Naive B cell (primary cell): ENCODE results near the gene STARD7. TPM values are rescaled to one million over a fixed set of nuclear protein-coding genes. Genes with fewer than 3 reads are reported as not detected.
"Not testable (repeated sequence)": the region's sequence is repeated elsewhere in the genome, so short reads cannot be mapped to it uniquely, and the experiment has no call there.

ENCODE experiments used
- ATAC-seq, 2 donors: fragments of 150-1000 bp; cut with Tn5 transposase; 2 replicates each; pipeline ENCODE4 v1.10.0; 2021; ENCODE audit warnings: low read depth in 2 of 2, mild to moderate bottlenecking in 2 of 2, moderate library complexity in 2 of 2
- DNase-seq: peaks from one replicate; pipeline ENCODE4 v3.0.0; 2022
- H3K27ac Mint-ChIP-seq, 6 donors: one replicate each; pipeline ENCODE4 v1.8.0; 2020 to 2022; ENCODE audit warnings: mild to moderate bottlenecking in 6 of 6, mixed read lengths in 6 of 6, moderate library complexity in 5 of 6, inconsistent platforms in 2 of 6
- H3K27me3 Mint-ChIP-seq, 3 donors: one replicate each; pipeline ENCODE4 v1.8.0; 2021 to 2022; ENCODE audit warnings: mixed read lengths in 3 of 3, mild to moderate bottlenecking in 1 of 3
- H3K36me3 Mint-ChIP-seq, 2 donors: one replicate each; pipeline ENCODE4 v1.8.0; 2020 to 2022; ENCODE audit warnings: mixed read lengths in 2 of 2, inconsistent platforms in 1 of 2, mild to moderate bottlenecking in 1 of 2
- H3K4me1 Mint-ChIP-seq, 3 donors: one replicate each; pipeline ENCODE4 v1.8.0; 2020 to 2022; ENCODE audit warnings: mixed read lengths in 3 of 3, inconsistent platforms in 1 of 3, mild to moderate bottlenecking in 1 of 3, moderate library complexity in 1 of 3
- H3K4me3 Mint-ChIP-seq, 8 donors: one replicate each; pipeline ENCODE4 v1.8.0; 2020 to 2022; ENCODE audit warnings: mild to moderate bottlenecking in 8 of 8, mixed read lengths in 8 of 8, moderate library complexity in 8 of 8, inconsistent platforms in 2 of 8
- H3K9me3 Mint-ChIP-seq, 7 donors: one replicate each; pipeline ENCODE4 v1.8.0; 2020 to 2022; ENCODE audit warnings: mixed read lengths in 7 of 7, mild to moderate bottlenecking in 5 of 7, inconsistent platforms in 2 of 7, moderate library complexity in 1 of 7
- polyA plus RNA-seq, 6 donors: library from polyadenylated mRNA; unstranded; fragments of 300-500 nt; fragmentation: Illumina TruSeq; gene quantifications; one replicate each; pipeline ENCODE4 v1.2.3, GENCODE V29; 2021; ENCODE audit warnings: low read depth in 6 of 6

STARD7 gene
- polyA plus RNA-seq, 6 donors from 2014 or later, result 219 to 401 (median 239) TPM

GRCh38 chr2:96225016-96225533 is 16.4 kb upstream of the STARD7 start:
- H3K4me3 Mint-ChIP-seq, result peak overlapping the region in 4 of 8 donors; percentile 8 to 55 (median 46)
- H3K27me3 Mint-ChIP-seq, result no peaks in the 10 kb centered on the region
- peaks cover 12 to 21% (median 21%) of the 10 kb centered on the region in 3 donors for H3K4me1 Mint-ChIP-seq
- H3K9me3 Mint-ChIP-seq, result no peaks in the 10 kb centered on the region
- no peaks in the 10 kb centered on the region for H3K36me3 Mint-ChIP-seq
- DNase-seq, result peak; percentile 33
- ATAC-seq, result peak; percentile 97
- peak overlapping the region; percentile 46 to 89 (median 82) for H3K27ac Mint-ChIP-seq

- DNase-seq, H3K36me3 Mint-ChIP-seq, H3K4me3 Mint-ChIP-seq, H3K27me3 Mint-ChIP-seq, H3K27ac Mint-ChIP-seq, ATAC-seq, H3K9me3 Mint-ChIP-seq: not testable (repeated sequence)
- peaks cover 12 to 27% (median 21%) of the 10 kb centered on the region in 3 donors for H3K4me1 Mint-ChIP-seq
Measured at GRCh38 chr2:96221106-96221505, 12.5 kb upstream of the STARD7 start.

GRCh38 chr2:96219959-96220358 is 11.3 kb upstream of the STARD7 start:
- not testable (repeated sequence) for ATAC-seq, DNase-seq, H3K27ac Mint-ChIP-seq, H3K9me3 Mint-ChIP-seq, H3K4me3 Mint-ChIP-seq, H3K27me3 Mint-ChIP-seq, H3K36me3 Mint-ChIP-seq
- H3K4me1 Mint-ChIP-seq, result peaks cover 8 to 26% (median 22%) of the 10 kb centered on the region in 3 donors

- H3K9me3 Mint-ChIP-seq, result no peaks in the 10 kb centered on the region
- H3K36me3 Mint-ChIP-seq, result no peaks in the 10 kb centered on the region
- H3K27ac Mint-ChIP-seq, result no peak overlapping the region
- no peak overlapping the region for H3K4me3 Mint-ChIP-seq
- peaks cover 7 to 23% (median 18%) of the 10 kb centered on the region in 3 donors for H3K4me1 Mint-ChIP-seq
- DNase-seq (no peak), ATAC-seq (no peak)
- no peaks in the 10 kb centered on the region for H3K27me3 Mint-ChIP-seq
Measured at GRCh38 chr2:96218508-96219131, 10.0 kb upstream of the STARD7 start.

GRCh38 chr2:96214554-96214953 is 5.9 kb upstream of the STARD7 start:
- H3K4me1 Mint-ChIP-seq, result peaks cover 7 to 20% (median 20%) of the 10 kb centered on the region in 3 donors
- H3K9me3 Mint-ChIP-seq, result no peaks in the 10 kb centered on the region
- no peaks in the 10 kb centered on the region for H3K36me3 Mint-ChIP-seq
- ATAC-seq, result no peak
- H3K27me3 Mint-ChIP-seq, result no peaks in the 10 kb centered on the region
- H3K27ac Mint-ChIP-seq, result no peak overlapping the region
- peak overlapping the region in 1 of 8 donors; percentile 32 for H3K4me3 Mint-ChIP-seq
- DNase-seq, result no peak

GRCh38 chr2:96213379-96213778 is 4.8 kb upstream of the STARD7 start:
- DNase-seq (no peak), ATAC-seq (no peak)
- H3K27me3 Mint-ChIP-seq, result no peaks in the 10 kb centered on the region
- peaks cover 7 to 28% (median 20%) of the 10 kb centered on the region in 3 donors for H3K4me1 Mint-ChIP-seq
- H3K9me3 Mint-ChIP-seq, result no peaks in the 10 kb centered on the region
- H3K36me3 Mint-ChIP-seq, result no peaks in the 10 kb centered on the region
- peak overlapping the region in 1 of 6 donors; percentile 84 for H3K27ac Mint-ChIP-seq
- H3K4me3 Mint-ChIP-seq, result no peak overlapping the region

- H3K36me3 Mint-ChIP-seq, result peaks cover 0 to 5% of the 10 kb centered on the region in 2 donors
- no peaks in the 10 kb centered on the region for H3K27me3 Mint-ChIP-seq
- no peak for DNase-seq
- ATAC-seq, result no peak
- peaks cover 11 to 33% (median 20%) of the 10 kb centered on the region in 3 donors for H3K4me1 Mint-ChIP-seq
- peak overlapping the region in 1 of 6 donors; percentile 42 for H3K27ac Mint-ChIP-seq
- peak overlapping the region in 1 of 8 donors; percentile 25 for H3K4me3 Mint-ChIP-seq
- no peaks in the 10 kb centered on the region for H3K9me3 Mint-ChIP-seq
Measured at GRCh38 chr2:96212339-96212738, 3.7 kb upstream of the STARD7 start.

- Mint-ChIP-seq H3K4me3 (peak overlapping the region; percentile 86 to 98 (median 94)), H3K27ac (peak overlapping the region in 2 of 6 donors; percentile 15 to 89), H3K9me3 (no peaks in the 10 kb centered on the region), H3K27me3 (no peaks in the 10 kb centered on the region), H3K36me3 (peaks cover 0 to 5% of the 10 kb centered on the region in 2 donors), H3K4me1 (peaks cover 21 to 44% (median 29%) of the 10 kb centered on the region in 3 donors)
- DNase-seq (no peak), ATAC-seq (no peak)
Measured at GRCh38 chr2:96209729-96210085, 1.1 kb upstream of the STARD7 start.

GRCh38 chr2:96209011-96209728 is 543 bp upstream of the STARD7 start:
- Mint-ChIP-seq H3K36me3 (peaks cover 0 to 5% of the 10 kb centered on the region in 2 donors), H3K27ac (peak overlapping the region; percentile 49 to 93 (median 88)), H3K4me1 (peaks cover 21 to 47% (median 33%) of the 10 kb centered on the region in 3 donors), H3K4me3 (peak overlapping the region; percentile 86 to 98 (median 94)), H3K9me3 (no peaks in the 10 kb centered on the region), H3K27me3 (no peaks in the 10 kb centered on the region)
- ATAC-seq, result no peak
- no peak for DNase-seq

- H3K36me3 Mint-ChIP-seq, result peaks cover 0 to 5% of the 10 kb centered on the region in 2 donors
- DNase-seq, result no peak
- no peaks in the 10 kb centered on the region for H3K27me3 Mint-ChIP-seq
- H3K4me3 Mint-ChIP-seq, result peak overlapping the region; percentile 86 to 98 (median 94)
- peaks cover 33 to 61% (median 47%) of the 10 kb centered on the region in 3 donors for H3K4me1 Mint-ChIP-seq
- peak overlapping the region; percentile 90 to 95 (median 92) for H3K27ac Mint-ChIP-seq
- peak; percentile 8 to 9 for ATAC-seq
- H3K9me3 Mint-ChIP-seq, result no peaks in the 10 kb centered on the region
Measured at GRCh38 chr2:96207774-96208142, 869 bp downstream of the STARD7 start.

- H3K27me3 Mint-ChIP-seq, result no peaks in the 10 kb centered on the region
- no peaks in the 10 kb centered on the region for H3K9me3 Mint-ChIP-seq
- peak overlapping the region; percentile 86 to 98 (median 94) for H3K4me3 Mint-ChIP-seq
- H3K4me1 Mint-ChIP-seq, result peaks cover 33 to 66% (median 47%) of the 10 kb centered on the region in 3 donors
- DNase-seq (no peak), ATAC-seq (no peak)
- peaks cover 0 to 5% of the 10 kb centered on the region in 2 donors for H3K36me3 Mint-ChIP-seq
- H3K27ac Mint-ChIP-seq, result peak overlapping the region; percentile 90 to 95 (median 92)
Measured at GRCh38 chr2:96207073-96207773, 1.4 kb downstream of the STARD7 start.

- DNase-seq, result no peak
- Mint-ChIP-seq H3K4me3 (peak overlapping the region in 7 of 8 donors; percentile 66 to 88 (median 82)), H3K36me3 (peaks cover 0 to 5% of the 10 kb centered on the region in 2 donors), H3K9me3 (no peaks in the 10 kb centered on the region), H3K27me3 (no peaks in the 10 kb centered on the region), H3K4me1 (peaks cover 35 to 78% (median 47%) of the 10 kb centered on the region in 3 donors), H3K27ac (peak overlapping the region in 5 of 6 donors; percentile 60 to 91 (median 84))
- no peak for ATAC-seq
Measured at GRCh38 chr2:96205888-96206287, 2.7 kb downstream of the STARD7 start.
